Gastroesophageal sphincter (tissue), 3 donors: ENCODE data around the gene SOX3.

Experiments used
- POLR2A ChIP-seq, 2 donors: fragments of 450-650 bp; IDR thresholded peaks; one replicate each; pipeline ENCODE4 v1.6.1; 2017; ENCODE audit warnings: antibody characterized with exemption in 2 of 2, mild to moderate bottlenecking in 2 of 2, moderate library complexity in 1 of 2
- TF ChIP-seq, protein P1 (sequence below), 4 experiments: fragments of 200-600 bp in 2 of 4; fragments of 450-650 bp in 2 of 4; sonication (generic) in 1 of 4; IDR thresholded peaks; one replicate each; pipeline ENCODE4 v1.5.1; 2017 to 2019; ENCODE audit warnings: antibody characterized with exemption in 4 of 4, mild to moderate bottlenecking in 2 of 4, moderate library complexity in 2 of 4

DNA sequence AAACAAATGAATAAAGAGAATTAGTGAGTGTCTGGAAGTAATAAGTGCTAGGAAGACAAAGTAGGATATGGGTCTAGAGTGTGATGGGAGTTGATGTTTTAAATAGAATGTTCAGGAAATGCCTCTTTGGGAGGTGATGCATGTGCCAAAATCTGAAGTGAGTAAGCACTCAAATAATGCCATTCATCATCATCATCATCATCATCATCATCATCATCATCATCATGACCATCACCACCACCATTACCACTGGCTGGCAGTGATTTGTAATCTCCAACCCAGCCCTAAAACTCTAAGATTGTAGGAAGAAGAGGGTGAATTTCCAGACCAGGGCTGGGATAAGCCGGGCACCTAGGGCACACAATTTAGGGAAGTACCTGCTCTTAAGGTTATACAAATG is 9.7 kb upstream of the SOX3 start:
- TF ChIP-seq POLR2A (IDR thresholded peaks at IDR 0.05), result no peak
- TF ChIP-seq, protein P1, sequence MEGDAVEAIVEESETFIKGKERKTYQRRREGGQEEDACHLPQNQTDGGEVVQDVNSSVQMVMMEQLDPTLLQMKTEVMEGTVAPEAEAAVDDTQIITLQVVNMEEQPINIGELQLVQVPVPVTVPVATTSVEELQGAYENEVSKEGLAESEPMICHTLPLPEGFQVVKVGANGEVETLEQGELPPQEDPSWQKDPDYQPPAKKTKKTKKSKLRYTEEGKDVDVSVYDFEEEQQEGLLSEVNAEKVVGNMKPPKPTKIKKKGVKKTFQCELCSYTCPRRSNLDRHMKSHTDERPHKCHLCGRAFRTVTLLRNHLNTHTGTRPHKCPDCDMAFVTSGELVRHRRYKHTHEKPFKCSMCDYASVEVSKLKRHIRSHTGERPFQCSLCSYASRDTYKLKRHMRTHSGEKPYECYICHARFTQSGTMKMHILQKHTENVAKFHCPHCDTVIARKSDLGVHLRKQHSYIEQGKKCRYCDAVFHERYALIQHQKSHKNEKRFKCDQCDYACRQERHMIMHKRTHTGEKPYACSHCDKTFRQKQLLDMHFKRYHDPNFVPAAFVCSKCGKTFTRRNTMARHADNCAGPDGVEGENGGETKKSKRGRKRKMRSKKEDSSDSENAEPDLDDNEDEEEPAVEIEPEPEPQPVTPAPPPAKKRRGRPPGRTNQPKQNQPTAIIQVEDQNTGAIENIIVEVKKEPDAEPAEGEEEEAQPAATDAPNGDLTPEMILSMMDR (IDR thresholded peaks at IDR 0.05), result no peak
